Measurements from ENCODE around the gene RNF212.
"Not testable (repeated sequence)": the region's sequence is repeated elsewhere in the genome, so short reads cannot be mapped to it uniquely, and the experiment has no call there.

The RNF212 gene, protein sequence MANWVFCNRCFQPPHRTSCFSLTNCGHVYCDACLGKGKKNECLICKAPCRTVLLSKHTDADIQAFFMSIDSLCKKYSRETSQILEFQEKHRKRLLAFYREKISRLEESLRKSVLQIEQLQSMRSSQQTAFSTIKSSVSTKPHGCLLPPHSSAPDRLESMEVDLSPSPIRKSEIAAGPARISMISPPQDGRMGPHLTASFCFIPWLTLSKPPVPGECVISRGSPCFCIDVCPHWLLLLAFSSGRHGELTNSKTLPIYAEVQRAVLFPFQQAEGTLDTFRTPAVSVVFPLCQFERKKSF

DNA sequence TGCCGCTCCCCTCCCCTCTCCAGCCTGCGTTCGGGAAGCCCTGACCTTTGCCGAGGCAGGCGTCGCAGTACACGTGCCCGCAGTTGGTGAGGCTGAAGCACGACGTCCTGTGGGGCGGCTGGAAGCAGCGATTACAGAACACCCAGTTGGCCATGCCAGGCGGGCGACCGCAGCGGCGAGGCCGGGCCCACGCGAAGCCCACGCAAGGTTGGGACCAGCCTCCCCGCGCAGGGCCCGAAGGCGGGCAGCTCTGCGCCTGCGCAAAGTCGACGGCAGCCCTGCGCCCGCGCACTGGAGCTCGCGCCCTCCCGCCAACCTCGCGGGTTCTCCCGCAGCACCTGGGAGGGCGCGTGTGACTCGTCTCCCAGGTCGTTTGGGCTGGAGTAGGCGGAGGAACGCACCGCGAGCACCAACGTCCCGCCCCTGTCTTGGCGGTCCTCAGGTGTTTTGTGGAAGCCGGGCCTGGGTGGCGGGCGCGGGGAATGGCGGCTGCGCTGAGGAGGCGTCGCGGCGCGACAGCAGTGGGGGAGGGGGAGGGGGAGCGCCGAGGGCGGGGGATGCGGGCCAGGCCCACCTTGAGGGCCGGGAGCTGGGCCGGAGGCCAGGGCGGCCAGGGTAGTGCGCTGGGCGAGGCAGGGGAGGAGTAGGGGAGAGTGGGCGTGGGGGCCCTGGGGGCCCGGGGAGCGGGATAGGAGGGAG is at the start of gene RNF212:
TSS of gene RNF212 (minus strand) at position 254 of the 699 bp plus-strand sequence. CDS start at position 154, 100 bp downstream.
- DNase-seq, result no peak

DNA sequence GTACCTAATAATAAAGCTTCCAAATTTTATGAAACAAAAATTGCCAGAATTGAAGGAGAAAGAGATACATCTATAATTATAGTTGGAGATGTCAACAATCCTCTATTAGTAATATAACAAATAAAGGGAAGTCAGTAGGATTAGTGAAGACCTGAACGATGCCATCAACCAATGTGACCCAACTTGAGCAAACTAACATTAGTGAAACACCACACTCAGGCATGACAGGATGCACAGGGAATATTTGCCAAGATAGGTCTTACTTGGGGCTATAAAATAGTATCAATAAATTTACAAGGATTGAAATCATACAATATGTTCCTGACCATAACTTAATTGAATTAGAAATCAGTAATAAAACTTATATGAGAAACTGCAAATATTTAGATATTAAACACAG is 47.0 kb upstream of the RNF212 start:
- no peak for DNase-seq

GRCh38 chr4:1156069-1156468 is 42.7 kb upstream of the RNF212 start:
- DNase-seq, result no peak

- DNase-seq, result no peak
These were observed 42.0 kb upstream of the RNF212 start for GRCh38 chr4:1155314-1155713.

DNA sequence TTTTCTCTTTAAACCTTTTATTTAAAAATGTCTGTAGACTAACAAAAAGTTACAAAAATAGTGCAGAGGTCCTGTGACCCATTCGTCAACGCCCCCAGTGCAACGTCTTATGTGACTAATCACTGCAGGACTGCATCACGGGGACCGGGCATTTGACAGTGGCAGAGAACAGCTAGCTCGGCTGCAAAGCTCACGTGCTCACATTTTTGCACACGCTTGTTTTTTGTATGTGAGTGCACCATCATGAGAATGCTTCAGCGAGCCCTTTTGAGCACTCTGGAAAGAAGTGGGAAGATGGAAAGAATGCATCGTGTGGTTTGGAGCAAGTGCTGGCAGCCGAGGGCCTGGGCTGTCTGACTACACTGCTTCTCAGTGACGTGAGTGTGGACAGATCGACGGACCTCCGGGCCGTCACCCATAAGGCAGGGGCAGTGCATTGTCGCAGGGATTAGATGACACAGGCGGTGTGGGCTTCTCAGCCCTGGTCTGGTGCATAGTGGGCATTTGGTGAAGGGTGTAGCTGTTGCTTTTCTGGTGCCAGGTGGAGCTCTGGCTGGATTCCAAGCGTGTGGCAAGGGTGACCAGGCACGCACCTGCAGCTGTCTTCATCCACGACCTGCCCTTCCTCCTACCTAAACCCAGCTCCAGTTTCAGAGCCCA is 41.3 kb upstream of the RNF212 start:
- no peak for DNase-seq

- DNase-seq, result no peak
These were observed 40.8 kb upstream of the RNF212 start for GRCh38 chr4:1154126-1154522.

GRCh38 chr4:1153567-1154090 is 40.3 kb upstream of the RNF212 start:
- DNase-seq, result no peak

DNA sequence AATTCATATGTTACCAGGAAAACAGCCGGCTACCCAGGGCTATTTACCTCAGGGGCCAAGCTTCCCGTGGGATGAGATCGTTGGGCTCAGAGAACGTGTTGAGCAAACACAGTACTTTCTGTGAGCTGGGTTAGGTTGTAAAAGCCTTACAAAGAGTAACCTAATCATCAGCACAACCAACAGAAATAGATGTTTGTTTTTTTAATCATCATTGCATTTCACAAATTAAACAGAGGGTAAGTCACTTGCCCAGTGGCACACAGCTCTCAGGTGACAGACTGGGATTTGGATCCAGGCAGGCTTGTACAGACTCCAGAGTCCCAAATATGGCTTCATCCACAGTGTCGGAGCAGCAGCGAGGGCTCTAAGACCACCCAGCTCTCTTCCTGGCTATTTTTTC is 38.9 kb upstream of the RNF212 start:
- DNase-seq, result no peak

- DNase-seq, result no peak
These were observed 38.2 kb upstream of the RNF212 start for GRCh38 chr4:1151541-1151940.

DNA sequence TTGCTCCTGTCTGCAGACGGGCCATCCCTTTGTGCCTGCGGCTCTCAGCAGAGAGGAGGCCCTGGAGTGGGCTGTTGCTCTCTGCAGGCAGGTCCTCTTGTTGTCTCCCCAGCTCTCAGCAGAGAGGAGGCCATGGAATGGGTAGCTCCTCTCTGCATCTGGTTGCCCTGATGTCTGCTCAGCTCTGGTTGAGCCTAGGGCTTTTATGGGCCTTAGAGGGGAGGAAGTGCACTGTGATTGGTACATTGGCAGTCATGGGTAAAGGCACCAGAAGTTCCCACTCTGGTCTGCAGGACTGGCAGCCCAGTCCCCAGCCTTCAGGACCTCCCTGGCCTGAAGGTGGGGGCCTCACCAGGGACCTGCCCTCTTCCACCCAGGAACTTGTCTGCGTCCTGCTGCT is 37.5 kb upstream of the RNF212 start:
- no peak for DNase-seq

DNA sequence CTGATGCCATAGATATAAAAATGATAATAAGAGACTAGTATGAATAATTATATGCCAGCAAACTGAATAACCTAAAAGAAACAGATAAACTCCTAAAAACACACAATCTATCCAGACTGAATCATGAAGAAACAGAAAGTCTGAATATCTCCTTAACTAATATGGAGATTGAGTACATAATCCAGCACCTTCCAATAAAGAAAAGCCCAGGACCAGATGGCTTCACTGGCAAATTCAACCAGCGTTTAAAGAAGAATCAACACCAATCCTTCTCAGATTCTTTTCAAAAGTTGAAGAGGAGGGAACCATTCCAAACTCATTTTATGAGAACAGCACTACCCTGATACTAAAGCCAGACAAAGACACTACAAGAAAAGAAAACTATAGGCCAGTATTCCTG is 26.5 kb upstream of the RNF212 start:
- no peak for DNase-seq

DNA sequence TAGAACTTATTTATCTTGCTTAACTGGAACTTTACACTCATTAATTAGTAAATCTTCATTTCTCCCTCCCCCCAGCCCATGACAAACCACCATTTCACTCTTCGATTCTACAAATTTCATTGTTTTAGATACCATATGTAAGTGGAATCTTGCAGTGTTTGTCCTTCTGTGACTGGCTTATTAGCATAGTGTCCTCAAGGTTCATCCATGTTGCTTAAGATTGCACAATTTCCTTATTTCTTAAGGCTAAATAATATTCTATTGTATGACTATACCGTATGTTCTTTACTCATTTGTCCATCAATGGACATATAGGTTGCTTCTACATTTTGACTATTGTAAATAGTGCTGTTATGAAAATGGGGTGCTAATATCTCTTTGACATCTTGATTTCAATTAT is 24.5 kb upstream of the RNF212 start:
- no peak for DNase-seq

DNA sequence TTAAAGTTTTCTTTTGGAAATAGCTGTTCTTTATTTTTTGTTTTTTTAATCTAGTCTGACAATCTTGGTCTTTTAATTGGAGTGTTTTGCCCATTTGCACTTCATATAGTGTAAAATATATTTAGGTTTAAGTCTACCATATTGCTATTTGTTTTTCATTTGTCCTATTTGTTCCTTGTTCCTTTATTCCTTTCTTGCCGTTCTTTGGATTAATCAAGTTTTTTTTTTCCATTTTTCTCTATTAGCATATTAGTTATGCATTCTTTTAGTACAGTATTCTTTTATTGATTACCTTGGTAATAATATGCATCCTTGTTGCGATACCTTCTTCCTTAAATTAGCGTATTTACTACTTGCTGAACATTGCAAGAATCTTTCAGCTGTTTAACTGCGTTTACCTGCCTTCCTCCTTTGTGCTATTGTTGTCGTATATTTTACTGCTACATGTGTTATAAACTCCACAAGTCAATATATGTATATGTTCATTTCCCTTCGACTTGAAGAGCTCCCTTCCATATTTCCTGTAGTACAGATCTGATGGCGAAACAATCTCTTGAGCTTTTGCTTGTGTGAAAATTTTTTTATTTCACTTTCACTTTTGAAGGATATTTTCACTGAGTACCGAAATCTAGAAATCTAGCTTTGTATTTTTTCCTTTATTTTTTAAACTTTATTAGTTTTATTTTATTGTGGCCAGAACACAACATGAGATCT is 23.9 kb upstream of the RNF212 start:
- DNase-seq, result no peak

- DNase-seq, result no peak
These were observed 22.7 kb upstream of the RNF212 start for GRCh38 chr4:1136048-1136447.

DNA sequence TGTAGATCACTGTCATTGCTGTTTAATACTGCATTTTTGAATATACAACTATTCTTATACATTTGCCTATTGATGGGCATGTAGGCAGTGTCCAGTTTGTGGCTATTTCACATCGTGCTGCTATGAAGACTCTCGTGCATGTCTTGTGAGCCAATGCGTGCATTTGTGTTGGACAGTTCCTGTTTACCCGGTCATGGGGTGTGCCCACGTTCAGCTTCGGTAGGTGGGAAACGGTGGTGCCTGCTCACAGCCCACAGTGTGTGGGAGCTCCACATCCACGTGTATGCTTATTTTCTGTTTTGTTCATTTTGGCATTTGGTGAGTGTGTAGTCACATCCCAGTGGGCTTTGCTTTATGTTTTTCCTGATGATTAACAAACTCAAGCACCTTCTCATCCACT is 19.7 kb upstream of the RNF212 start:
- no peak for DNase-seq

DNA sequence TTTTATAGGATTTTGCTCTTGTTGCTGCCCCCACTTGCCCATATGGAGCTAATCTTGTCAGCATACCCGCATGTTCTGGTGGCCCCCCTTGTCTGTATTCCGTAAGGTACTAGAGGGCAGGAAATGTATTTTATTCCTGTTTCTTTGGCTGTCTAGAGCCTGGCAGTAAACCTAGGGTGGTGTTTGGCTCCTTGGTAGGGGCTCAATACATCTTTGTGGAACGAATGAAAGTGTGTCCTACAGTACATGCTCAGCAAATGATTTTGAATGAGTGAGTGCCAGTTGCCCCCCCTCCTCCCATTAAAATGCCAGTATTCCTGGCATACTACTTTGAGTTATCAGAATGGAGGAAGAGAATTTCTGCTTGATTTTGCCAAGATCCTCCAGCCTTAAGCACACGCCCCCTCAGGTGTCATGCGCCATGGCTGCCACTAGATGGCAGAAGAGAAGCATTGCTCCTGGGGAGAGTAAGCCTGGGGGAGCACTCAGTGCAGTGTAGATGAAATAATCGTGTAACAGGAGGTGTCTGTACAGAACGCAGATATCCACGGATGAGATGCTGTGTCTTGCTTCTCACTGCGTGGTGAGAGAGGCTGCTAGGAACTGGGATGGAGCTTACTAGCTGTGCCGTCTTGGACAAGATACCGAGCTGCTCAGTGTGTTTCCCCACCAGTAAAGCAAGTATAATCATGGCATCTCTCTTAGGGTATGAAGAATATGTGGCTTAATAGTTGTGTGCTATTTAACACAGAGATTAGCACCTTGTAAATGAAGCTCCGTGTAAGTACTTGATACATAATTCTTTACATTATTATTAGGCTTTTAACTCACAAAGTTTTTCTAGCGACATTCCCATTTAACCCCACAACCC is 17.2 kb upstream of the RNF212 start:
- DNase-seq, result peak in 1 of 2 experiments; percentile 80

GRCh38 chr4:1126506-1126905 is 13.1 kb upstream of the RNF212 start:
- DNase-seq, result no peak

- not testable (repeated sequence) for DNase-seq
These were observed 12.1 kb upstream of the RNF212 start for GRCh38 chr4:1125466-1125865.

- no peak for DNase-seq
These were observed 11.5 kb upstream of the RNF212 start for GRCh38 chr4:1124818-1125217.

- DNase-seq, result no peak
These were observed 9.1 kb upstream of the RNF212 start for GRCh38 chr4:1122505-1122904.

DNA sequence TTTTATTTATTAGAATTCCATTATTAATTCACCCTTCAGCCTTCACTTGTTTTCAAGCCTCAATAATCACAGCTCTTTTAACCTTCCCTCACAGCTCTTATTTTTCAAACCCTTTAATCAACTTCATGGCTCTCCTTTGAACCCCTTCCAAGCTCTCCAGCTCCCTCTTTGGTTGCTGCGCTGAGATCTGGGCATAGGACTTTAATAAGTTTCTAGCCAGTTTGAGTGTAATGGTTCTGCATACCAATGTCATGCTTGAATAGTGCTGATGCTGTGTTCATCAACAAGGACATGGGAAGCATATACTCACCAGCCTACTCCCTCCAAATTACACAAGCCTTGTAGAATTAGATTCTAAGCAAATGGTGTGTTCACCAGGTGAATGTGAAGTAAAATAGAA is 3.5 kb upstream of the RNF212 start:
- no peak for DNase-seq

Data from cerebellar nuclear complex (tissue), 1 donor.